GM13976 (cell line): ENCODE data around the gene SLC25A6.

Experiments
- DNase-seq: peaks from one replicate; pipeline ENCODE4 v3.0.0; 2012; ENCODE audit warnings: low spot score
- CTCF ChIP-seq: IDR thresholded peaks from 2 replicates; pipeline ENCODE4 v1.5.1; 2012; ENCODE audit warnings: borderline replicate concordance, mild to moderate bottlenecking; ENCODE audit not compliant: insufficient read depth; ENCODE audit errors: extremely low read depth, missing control alignments, control extremely low read depth
- in situ Hi-C: fragments of 300-500 bp; cut with MboI; formaldehyde crosslinking; loops from one replicate; pipeline ENCODE4 v1.12.0; 2022; ENCODE audit warnings: low sequenced_read_pairs, mixed read lengths, inconsistent platforms; ENCODE audit not compliant: unreplicated experiment

The SLC25A6 gene

GRCh38 chrX:1420371-1420770 lies 28.5 kb upstream of the SLC25A6 start:
- no peak for TF ChIP-seq CTCF
- no peak for DNase-seq
- in situ Hi-C loops = no loop called here

DNA sequence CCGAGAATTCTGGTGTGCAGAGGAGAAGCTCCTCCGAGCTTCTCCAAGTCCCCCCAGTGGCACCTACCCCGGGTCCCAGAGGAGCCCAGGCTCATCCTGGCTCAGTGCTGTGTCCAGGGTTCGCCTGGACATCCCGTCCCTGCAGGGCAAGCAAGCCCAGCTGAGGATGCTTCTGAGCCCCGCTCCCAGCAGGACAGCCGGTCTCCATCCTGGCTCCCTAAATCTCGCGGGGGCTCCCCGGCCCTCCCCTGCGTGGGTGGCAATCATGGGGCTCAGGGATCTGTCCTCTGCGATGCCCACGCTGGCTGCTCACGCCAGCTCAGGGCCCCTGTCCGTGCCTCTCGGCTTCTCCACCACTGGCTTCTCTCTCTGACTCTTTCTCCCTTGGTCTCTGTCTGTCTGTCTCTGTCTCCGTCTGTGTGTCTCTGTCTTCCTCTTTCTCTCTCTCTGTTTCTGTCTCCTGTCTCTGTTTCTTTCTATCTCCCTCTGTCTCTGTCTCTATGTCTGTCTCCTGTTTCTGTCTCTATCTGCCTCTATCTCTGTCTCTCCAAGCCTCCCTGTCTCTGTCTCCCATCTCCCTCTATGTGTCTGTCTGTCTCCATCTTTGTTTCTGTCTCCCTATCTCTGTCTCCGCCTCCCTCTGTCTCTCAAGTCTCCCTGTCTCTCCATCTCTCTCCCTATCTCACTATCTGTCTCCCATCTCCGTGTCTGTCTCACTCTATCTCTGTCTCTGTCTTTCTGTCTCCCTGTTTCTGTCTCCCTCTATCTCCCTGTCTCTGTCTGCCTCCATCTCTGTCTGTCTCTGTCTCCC lies 27.8 kb upstream of the SLC25A6 start:
- in situ Hi-C loops = no loop called here
- no peak for TF ChIP-seq CTCF
- DNase-seq = no peak

- no peak for DNase-seq
- no peak for TF ChIP-seq CTCF
- in situ Hi-C loops = no loop called here
These were observed 27.1 kb upstream of the SLC25A6 start for GRCh38 chrX:1418901-1419544.

DNA sequence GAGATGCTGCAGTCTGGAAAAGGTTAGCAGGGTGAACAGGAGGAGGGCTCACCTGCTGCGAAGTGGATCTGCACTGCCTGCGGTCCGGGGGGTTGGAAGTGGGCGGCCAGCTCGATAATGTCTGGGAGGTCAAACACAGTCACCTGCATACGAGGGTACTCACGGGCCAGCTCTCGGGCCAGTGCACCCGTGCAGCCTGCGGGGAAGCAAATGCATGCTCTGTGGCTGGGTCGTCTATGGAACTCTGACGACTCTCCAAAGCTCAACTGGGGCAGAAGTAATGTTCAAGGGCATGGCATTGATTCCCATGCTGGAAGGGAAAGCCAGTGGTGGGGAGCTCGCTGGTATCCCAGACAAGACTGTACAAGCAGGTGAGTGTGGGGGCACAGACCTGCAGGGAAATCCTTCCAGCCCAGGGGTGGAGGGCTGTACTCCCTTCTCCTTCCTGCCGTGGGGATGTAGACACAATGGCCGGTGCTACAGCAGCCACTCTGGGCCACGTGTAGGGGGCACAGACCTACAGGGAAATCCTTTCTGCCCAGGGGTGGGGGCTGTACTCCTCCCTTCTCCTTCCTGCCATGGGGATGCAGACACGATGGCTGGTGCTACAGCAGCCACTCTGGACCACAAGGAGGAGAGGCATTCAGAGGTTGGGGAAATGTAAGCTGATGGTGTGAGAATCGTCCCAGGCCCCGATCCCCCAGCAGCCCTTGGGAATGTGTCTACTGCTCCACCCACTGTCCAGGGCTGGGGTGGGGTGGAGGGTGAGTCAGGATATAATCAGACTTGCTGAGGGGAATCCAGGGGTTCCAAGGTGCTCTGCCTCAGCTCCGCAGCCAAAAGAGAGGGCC lies 26.2 kb upstream of the SLC25A6 start:
- DNase-seq = no peak
- in situ Hi-C loops = no loop called here
- TF ChIP-seq CTCF = no peak

GRCh38 chrX:1416965-1417760 lies 25.2 kb upstream of the SLC25A6 start:
- TF ChIP-seq CTCF = no peak
- DNase-seq = no peak
- in situ Hi-C loops = no loop called here

DNA sequence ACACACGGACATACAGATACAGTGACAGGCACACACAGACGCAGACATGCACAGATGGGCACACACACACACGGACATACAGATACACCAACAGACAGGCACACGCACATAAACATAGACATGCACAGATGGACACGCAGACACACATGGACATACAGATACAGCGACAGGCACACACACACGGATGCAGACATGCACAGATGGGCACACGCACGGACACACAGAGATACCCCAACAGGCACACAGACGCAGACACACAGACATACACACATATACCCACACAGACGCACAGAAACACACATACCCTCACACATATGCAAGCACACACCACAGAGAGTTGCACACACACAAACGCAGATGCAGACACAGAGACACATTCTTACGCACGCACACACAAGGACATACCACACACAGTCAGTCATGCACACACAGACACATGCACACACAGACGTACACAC lies 24.4 kb upstream of the SLC25A6 start:
- TF ChIP-seq CTCF = no peak
- in situ Hi-C loops = no loop called here
- no peak for DNase-seq
